ENCODE results near the gene VAMP5. TPM values are rescaled to one million over a fixed set of nuclear protein-coding genes. Genes with fewer than 3 reads are reported as not detected.
"Not testable (repeated sequence)": the region's sequence is repeated elsewhere in the genome, so short reads cannot be mapped to it uniquely, and the experiment has no call there.

The VAMP5 gene
- total and polyA plus RNA-seq, 2 of the 8 experiments (the other 6 are each of a cell fraction or from before 2014, with no cell fraction given): 4.7 to 14.2 TPM

DNA sequence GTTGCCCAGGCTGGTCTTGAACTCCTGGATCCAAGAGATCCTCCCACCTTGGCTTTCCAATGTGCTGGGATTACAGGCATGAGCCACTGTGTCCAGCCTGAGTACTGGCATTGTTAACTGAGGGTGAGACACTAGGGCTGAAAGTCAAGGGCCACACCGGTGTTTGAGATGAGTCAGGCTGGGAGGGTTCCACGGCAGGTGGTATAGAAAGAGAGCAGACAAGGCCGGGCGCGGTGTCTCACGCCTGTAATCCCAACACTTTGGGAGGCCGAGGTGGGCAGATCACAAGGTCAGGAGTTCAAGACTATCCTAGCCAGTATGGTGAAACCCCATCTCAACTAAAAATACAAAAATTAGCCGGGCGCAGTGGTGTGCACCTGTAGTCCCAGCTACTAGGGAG lies 8.1 kb downstream of the VAMP5 start:
- H3K23me2 ChIP-seq (ENCODE audit: low read depth, low read length): peaks cover 13% of the 10 kb centered on the region
- not testable (repeated sequence) for H2BK12ac ChIP-seq (ENCODE audit: low read depth, low read length); H2BK120ac ChIP-seq (replicated peaks; ENCODE audit: low read depth, low read length); H2AFZ ChIP-seq (ENCODE audit: low read length); H3K27me3 ChIP-seq (replicated peaks in 1 of 4; ENCODE audit: control insufficient read depth in 3 of 4, extremely low read depth in 1 of 4, insufficient read depth in 3 of 4, low read length in 3 of 4); H4K5ac ChIP-seq (ENCODE audit: insufficient read length, low read depth, low read length); H4K20me1 ChIP-seq (replicated peaks in 1 of 2; ENCODE audit: control insufficient read depth in 1 of 2, insufficient read depth in 2 of 2, low read length in 2 of 2); DNase-seq (ENCODE audit: low read depth in 1 of 2, low spot score in 2 of 2); H2BK20ac ChIP-seq (ENCODE audit: low read length); H3K4ac ChIP-seq (replicated peaks; ENCODE audit: insufficient read length, low read depth, low read length); H3K27ac ChIP-seq (ENCODE audit: low read depth, low read length); H3K9me3 ChIP-seq (ENCODE audit: insufficient read depth in 2 of 2, low read depth in 1 of 2, low read length in 1 of 2); H2AK5ac ChIP-seq (ENCODE audit: low read depth, low read length); H3K23ac ChIP-seq (ENCODE audit: insufficient read length); H4K8ac ChIP-seq (ENCODE audit: extremely low read depth, insufficient read depth, low read length); H3K9ac ChIP-seq (replicated peaks in 1 of 4; ENCODE audit: extremely low read depth in 1 of 4, low read depth in 3 of 4, low read length in 3 of 4); H2BK15ac ChIP-seq (ENCODE audit: low read length); H3K18ac ChIP-seq (ENCODE audit: extremely low read depth, low read length); H3K4me2 ChIP-seq (ENCODE audit: insufficient read depth in 1 of 2, low read depth in 2 of 2, low read length in 2 of 2); H3K14ac ChIP-seq (ENCODE audit: insufficient read length); H3K4me3 ChIP-seq (ENCODE audit: extremely low read depth in 1 of 4, insufficient read depth in 2 of 4, low read depth in 3 of 4, low read length in 4 of 4); FAIRE-seq; H3K36me3 ChIP-seq (ENCODE audit: control insufficient read depth in 2 of 4, insufficient read depth in 4 of 4, low read length in 3 of 4); H3K79me1 ChIP-seq (ENCODE audit: low read depth, low read length); H4K91ac ChIP-seq (replicated peaks; ENCODE audit: insufficient read length, low read length); H3K56ac ChIP-seq (replicated peaks; ENCODE audit: insufficient read length, low read depth, low read length); H2BK5ac ChIP-seq (ENCODE audit: low read depth, low read length)
- ChIA-PET POLR2A (ENCODE audit: partially characterized antibody) (interaction anchor here (0.7 to 1.6 kb wide), 9 partner anchors 8 to 52 kb away, joined by 3 to 8 read pairs (median 4); partner anchors contain the start of genes TMEM150A, USP39 and VAMP5), CTCF (ENCODE audit: partially characterized antibody) (interaction anchor here (1.0 to 2.0 kb wide), 2 partner anchors 13 to 41 kb away, joined by 3 to 5 read pairs; no protein-coding TSS in a partner anchor)
- WGBS, 2 experiments (ENCODE audit: extremely low coverage in 1 of 2, insufficient coverage in 1 of 2, insufficient read length in 1 of 2, insufficient replicate concordance in 2 of 2, low coverage in 1 of 2, low lambda C conversion rate in 2 of 2, missing lambda C conversion rate in 1 of 2): 99% methylated on average over 9 of the region's 9 CpGs; no CpG with 5 or more reads in 1 of the 2 experiments
- peaks cover 0 to 18% of the 10 kb centered on the region in 2 experiments; a peak in 3 of 4 replicates for H3K79me2 ChIP-seq (ENCODE audit: control insufficient read depth in 1 of 2, insufficient read depth in 2 of 2, low read length in 2 of 2)
- H3K4me1 ChIP-seq (replicated peaks in 1 of 4; ENCODE audit: control insufficient read depth in 3 of 4, insufficient read depth in 4 of 4, low read length in 3 of 4): peaks cover 0 to 11% (median 3%) of the 10 kb centered on the region in 4 experiments; a peak in 4 of 7 replicates

Measured in H1 (cell line).